22Rv1 (cell line): Measurements from ENCODE around the gene ANXA5.

ENCODE experiments used
- H3K27ac ChIP-seq: fragments of 450-650 bp; 2 replicates; pipeline ENCODE4 v1.5.1; 2017
- ZFX ChIP-seq: fragments of 450-650 bp; IDR thresholded peaks from 2 replicates; pipeline ENCODE4 v1.6.1; 2017; ENCODE audit warnings: antibody characterized with exemption, borderline replicate concordance
- TF ChIP-seq, protein P1 (sequence below): fragments of 450-650 bp; IDR thresholded peaks from 2 replicates; pipeline ENCODE4 v1.5.1; 2017; ENCODE audit warnings: mild to moderate bottlenecking

ANXA5 gene

GRCh38 chr4:121726642-121727268, 30.0 kb upstream of the ANXA5 start:
- H3K27ac ChIP-seq = no peak overlapping the region
- TF ChIP-seq, protein P1, sequence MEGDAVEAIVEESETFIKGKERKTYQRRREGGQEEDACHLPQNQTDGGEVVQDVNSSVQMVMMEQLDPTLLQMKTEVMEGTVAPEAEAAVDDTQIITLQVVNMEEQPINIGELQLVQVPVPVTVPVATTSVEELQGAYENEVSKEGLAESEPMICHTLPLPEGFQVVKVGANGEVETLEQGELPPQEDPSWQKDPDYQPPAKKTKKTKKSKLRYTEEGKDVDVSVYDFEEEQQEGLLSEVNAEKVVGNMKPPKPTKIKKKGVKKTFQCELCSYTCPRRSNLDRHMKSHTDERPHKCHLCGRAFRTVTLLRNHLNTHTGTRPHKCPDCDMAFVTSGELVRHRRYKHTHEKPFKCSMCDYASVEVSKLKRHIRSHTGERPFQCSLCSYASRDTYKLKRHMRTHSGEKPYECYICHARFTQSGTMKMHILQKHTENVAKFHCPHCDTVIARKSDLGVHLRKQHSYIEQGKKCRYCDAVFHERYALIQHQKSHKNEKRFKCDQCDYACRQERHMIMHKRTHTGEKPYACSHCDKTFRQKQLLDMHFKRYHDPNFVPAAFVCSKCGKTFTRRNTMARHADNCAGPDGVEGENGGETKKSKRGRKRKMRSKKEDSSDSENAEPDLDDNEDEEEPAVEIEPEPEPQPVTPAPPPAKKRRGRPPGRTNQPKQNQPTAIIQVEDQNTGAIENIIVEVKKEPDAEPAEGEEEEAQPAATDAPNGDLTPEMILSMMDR = peak; percentile 81
- no peak for TF ChIP-seq ZFX

DNA sequence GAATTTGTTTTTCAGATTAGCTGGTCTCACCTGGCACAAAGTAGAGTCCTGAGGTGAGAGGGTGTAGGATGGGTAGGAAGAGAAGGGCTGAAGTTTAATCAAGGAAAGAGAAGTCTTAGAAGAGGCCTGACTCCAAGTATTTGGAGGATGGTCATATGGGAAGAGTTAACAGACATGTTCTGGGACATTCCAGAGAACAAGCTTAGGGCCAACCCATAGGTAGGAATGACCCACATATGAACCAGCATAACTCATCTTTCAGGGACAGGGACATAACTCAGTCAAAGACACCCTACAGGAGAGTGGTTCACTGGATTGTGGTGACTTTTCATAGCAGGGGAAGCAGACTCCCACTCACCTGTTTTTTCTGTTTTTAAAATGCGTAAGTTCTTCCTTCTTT, 27.9 kb upstream of the ANXA5 start:
- no peak overlapping the region for H3K27ac ChIP-seq
- TF ChIP-seq, protein P1 = no peak
- no peak for TF ChIP-seq ZFX

- TF ChIP-seq ZFX = no peak
- TF ChIP-seq, protein P1 = no peak
These were observed 24.9 kb upstream of the ANXA5 start for GRCh38 chr4:121721700-121722099.

GRCh38 chr4:121720109-121720508, 23.3 kb upstream of the ANXA5 start:
- H3K27ac ChIP-seq = no peak overlapping the region
- TF ChIP-seq, protein P1 = no peak
- TF ChIP-seq ZFX = no peak

More at GRCh38 chr4:121721700-121722099, 24.9 kb upstream of the ANXA5 start:
- peak overlapping the region; percentile 62 for H3K27ac ChIP-seq

GRCh38 chr4:121717680-121718237, 21.0 kb upstream of the ANXA5 start:
- no peak overlapping the region for H3K27ac ChIP-seq
- TF ChIP-seq, protein P1 = no peak
- TF ChIP-seq ZFX = no peak

- TF ChIP-seq, protein P1 = no peak
- no peak for TF ChIP-seq ZFX
- no peak overlapping the region for H3K27ac ChIP-seq
These were observed 17.8 kb upstream of the ANXA5 start for GRCh38 chr4:121714548-121714947.

- TF ChIP-seq, protein P1 = no peak
- TF ChIP-seq ZFX = no peak
- H3K27ac ChIP-seq = no peak overlapping the region
These were observed 16.0 kb upstream of the ANXA5 start for GRCh38 chr4:121712783-121713182.
